Activated CD8-positive, alpha-beta memory T cell treated with anti-CD3 and anti-CD28 coated beads for 36 hours (primary cell): ENCODE results near the gene KRTAP12-4. TPM values are rescaled to one million over a fixed set of nuclear protein-coding genes. Genes with fewer than 3 reads are reported as not detected.
"Not testable (repeated sequence)": the region's sequence is repeated elsewhere in the genome, so short reads cannot be mapped to it uniquely, and the experiment has no call there.

ENCODE experiments used
- CTCF ChIA-PET: fragments of 350-600 bp; sonication (Branson Sonifier 250); formaldehyde crosslinking; loops from one replicate; lab custom pipeline; 2021; ENCODE audit warnings: antibody characterized with exemption; lab: Charles Lee
- POLR2A ChIA-PET: fragments of 350-600 bp; sonication (Branson Sonifier 250); formaldehyde crosslinking; loops from one replicate; lab custom pipeline; 2021; ENCODE audit warnings: antibody characterized with exemption; lab: Charles Lee
- total RNA-seq, 2 experiments: library from RNA; stranded (reverse); gene quantifications; one replicate each; pipeline ENCODE4 v1.2.3, GENCODE V29; 2021

KRTAP12-4 gene, protein sequence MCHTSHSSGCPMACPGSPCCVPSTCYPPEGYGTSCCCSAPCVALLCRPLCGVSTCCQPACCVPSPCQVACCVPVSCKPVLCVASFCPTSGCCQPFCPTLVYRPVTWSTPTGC
- total RNA-seq = not detected

DNA sequence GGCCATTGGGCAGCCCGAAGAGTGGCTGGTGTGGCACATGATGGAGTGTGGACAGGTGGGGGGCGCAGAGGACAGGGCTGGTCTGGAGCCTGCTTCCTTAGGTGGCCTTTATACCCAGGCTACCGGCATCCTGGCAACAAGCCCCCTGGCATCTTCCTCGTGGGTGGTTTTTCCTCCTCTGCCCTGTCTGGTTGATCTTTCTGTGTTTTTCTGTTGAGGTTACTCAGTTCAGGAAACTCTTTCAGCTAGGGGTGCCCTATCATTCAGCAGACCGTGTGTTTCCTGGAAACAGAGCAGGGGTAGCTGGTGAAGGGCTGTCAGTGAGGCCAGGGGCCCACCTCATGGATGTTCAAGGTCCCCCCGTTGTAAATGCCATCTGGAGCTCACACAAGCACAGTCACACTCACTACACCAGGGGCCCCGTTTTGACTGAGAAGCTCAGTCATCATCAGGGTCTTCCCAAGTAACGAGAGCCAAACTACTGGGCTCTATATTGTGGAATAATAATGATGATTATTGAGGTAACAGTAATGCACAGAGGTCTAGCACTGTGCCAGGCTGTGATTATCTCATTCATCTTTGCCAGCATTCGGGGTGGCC lies at the start of gene KRTAP12-4:
Gene KRTAP12-4, minus strand, starts transcription at position 84 of the 600 bp plus-strand sequence. Its CDS starts 45 bp downstream, at position 39.
- ChIA-PET POLR2A (no interaction called here), CTCF (no interaction called here)

DNA sequence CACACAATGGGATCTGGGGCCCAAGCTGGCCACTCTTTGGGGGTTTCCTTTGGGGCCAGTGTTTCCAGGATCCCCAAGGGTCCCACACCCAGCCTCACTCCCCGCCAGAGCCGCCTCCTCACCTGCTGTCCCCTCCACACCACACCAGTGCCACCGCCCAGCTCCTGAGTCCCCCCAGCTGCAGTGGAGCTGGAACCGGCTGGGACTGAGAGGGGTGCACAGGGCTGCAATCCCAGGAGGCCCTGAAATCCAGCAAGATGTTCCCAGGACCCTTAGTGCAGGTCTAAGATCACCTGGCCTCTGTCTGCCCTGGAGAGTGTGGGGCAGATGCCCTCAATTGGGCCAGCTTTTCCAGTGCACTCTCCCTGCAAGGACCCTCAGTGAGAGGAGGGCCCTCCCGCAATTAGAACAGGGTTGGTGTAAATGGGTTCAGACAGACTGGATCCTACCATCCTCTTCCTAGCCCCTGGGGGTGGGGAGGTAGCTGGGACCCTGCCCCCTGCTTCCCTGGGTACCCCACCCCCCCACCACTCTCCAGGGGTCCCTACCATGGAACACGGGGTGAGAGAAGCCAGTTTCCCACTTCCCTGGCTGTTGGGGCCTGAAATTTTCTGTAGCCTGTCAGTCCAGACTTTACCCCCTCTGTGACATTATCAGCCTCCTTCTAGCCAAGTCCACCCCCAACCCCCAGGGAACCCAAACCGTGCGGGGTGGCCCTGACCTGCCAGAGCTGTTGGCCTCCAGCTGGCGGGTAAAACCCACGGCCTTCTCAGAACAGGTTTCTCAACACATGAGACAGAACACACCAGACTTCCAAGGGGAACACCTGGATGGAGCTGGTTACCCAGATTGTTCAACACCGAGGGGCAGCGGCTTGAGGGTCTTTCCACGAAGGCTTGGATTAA lies 49.5 kb upstream of the KRTAP12-4 start:
- POLR2A ChIA-PET = no interaction called here
- CTCF ChIA-PET = no interaction called here

DNA sequence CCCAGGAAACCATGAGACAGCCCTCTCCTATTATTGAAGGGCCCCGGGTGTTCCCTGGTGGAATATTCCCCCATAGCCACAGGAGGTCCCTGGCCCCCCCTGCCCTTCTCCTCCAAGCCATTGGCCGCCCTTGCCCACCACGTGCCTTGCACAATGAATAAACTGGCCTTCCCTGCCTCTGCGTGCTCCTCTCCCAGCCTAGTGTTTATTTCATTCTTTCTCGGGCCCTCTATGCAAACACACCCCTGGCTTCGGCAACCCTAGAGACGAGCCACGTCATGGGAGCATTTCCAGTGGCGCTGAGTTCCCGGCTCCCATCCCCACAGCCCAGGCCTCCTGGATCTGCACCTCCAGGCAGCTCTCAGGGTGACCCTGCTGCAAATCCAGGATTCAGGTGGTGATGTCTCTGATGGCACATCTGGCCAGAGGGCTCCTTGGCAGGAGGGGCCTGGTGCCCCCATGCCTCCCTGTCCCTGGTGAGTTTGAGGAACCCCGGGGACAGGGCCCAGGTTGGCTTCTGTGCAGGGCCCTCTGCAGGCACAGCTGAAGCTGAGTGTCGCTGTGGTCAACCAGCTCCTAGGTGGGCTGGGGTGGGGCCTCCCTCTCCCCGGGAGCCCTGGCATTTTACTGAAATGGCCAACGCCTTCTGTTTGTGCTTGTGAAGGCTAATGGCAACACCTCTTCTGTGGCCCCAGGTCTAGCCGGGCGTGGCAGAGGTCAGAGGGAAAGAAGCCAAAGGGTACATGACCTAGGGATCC lies 48.7 kb upstream of the KRTAP12-4 start:
- ChIA-PET POLR2A (no interaction called here), CTCF (no interaction called here)

DNA sequence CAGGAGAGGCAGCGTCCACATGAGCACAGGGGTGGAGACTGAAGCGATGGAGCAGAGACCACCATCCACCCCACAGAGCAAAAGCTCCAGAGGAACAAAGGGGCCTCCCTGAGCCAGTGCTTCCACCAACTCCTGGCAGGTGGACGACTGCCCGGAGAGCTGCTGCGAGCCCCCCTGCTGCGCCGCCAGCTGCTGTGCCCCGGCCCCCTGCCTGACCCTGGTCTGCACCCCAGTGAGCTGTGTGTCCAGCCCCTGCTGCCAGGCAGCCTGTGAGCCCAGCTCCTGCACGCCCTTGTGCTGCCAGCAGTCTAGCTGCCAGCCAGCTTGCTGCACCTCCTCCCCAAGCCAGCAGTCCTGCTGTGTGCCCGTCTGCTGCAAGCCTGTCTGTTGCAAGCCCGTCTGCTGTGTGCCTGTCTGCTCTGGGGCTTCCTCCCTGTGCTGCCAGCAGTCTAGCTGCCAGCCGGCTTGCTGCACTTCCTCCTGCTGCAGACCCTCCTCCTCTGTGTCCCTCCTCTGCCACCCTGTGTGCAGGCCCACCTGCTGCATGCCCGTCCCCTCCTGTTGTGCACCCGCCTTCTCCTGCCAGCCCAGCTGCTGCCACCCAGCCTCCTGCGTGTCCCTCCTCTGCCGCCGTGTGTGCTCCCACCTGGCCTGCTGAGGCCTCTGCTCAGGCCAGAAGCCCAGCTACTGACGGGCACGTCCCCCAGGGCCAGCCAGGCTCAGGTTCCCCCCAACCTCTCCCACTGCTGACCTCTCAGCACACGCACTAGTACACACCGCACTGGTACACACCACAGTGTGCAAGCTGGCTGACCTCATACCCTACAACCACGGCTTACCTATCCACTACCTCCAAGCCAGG lies 47.9 kb upstream of the KRTAP12-4 start:
- ChIA-PET CTCF (no interaction called here), POLR2A (no interaction called here)

DNA sequence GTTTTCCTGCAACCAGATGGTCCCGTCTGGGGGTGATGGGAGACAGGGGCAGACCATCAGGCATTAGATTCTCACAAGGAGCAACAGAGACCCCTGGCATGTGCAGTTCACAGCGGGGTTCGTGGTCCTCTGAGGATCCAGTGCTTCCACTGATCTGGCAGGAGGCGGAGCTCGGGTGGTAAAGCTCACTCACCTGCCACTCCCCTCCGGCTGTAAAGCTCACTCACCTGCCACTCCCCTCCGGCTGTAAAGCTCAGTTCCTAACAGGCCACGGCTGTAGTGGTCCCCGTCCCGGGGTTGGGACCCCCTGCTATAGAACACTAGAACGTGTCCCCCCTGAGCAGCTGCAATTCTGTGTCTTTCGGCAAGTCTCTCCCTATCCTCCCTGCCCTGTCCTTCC lies 47.1 kb upstream of the KRTAP12-4 start:
- CTCF ChIA-PET = no interaction called here
- POLR2A ChIA-PET = no interaction called here

DNA sequence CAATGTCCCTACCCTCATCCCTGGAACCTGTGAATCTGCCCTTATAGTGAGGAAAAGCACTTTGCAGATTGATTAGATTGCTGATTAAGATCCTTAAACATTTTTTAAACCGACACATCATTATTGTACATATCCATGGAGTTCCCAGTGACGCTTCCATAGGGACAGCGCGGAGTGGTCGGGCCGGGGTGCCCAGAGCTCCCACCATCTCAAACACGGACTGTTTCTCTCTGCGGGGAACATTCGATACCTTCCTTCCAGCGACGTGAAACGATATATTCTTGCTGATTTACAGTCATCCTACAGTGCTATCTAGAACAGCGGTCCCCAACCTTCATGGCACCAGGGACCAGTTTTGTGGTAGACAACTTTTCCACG lies 46.6 kb upstream of the KRTAP12-4 start:
- CTCF ChIA-PET = no interaction called here
- POLR2A ChIA-PET = no interaction called here

DNA sequence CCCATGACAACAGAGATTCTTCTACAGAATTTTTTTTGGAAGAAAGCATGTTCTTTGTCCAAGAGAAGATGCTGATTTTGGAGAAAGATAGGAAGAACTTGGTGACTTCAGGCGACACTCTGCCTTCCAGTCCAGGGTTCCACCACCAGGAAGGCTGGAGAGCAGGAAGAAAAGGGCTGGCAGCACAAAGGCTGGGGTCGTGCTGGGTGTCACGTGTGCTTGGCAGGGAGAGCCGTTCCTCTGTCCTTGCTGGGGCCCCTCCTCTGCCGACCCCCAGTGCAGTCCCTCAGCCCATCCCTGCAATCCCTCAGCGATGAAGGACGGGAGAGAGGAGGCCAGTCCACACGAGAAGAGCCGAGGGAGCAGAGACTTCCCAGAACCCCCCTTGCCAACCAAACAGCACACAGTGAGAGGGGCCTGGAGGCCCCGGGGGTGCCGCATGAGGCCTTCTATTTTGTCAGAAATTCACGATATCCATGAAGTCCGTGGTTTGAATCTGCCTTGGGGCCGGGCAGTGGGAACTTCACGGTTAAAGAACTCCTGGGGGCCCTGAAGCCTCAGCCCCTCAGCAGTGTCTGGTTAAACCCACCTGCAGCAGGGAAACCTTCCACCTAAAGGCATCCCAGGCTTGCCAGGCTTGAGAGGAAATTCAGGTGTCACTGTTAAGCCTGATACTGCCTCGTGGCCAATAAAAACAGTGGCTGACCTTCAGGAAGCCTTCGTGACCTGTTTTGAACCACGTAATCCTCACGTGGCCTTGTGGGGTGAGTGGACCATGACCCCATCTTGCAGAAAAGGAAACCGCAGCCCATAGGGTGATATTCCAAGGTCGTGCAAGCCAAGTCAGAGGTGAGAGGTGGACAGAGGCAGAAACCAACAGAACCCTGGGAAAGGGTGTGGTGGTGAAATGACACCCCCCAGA lies 45.9 kb upstream of the KRTAP12-4 start:
- CTCF ChIA-PET = no interaction called here
- POLR2A ChIA-PET = no interaction called here

DNA sequence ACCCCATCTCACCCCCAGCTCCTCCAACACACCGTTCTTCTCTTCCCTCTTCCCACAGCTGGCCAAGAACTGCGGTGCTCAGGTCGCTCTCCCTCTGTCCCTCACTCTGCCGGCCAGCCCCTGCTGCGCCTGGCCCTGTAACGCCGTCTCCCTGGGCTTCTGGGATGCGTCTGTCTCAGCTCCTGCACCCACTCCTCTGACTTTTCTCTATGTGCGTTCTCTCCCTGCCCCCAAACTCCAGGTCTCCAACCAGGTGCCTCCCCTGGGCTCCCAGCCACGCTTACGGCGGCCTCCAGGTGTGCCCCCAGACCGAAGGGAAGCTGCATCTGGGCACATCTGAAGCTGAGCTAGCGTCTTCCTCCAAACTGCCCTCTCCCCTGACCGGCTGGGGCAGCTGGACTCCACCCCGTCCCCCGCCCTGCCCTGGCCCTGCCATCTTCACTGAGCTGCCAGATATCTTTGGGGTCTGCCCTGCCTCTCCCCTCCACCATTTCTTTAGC lies 45.1 kb upstream of the KRTAP12-4 start:
- CTCF ChIA-PET = no interaction called here

DNA sequence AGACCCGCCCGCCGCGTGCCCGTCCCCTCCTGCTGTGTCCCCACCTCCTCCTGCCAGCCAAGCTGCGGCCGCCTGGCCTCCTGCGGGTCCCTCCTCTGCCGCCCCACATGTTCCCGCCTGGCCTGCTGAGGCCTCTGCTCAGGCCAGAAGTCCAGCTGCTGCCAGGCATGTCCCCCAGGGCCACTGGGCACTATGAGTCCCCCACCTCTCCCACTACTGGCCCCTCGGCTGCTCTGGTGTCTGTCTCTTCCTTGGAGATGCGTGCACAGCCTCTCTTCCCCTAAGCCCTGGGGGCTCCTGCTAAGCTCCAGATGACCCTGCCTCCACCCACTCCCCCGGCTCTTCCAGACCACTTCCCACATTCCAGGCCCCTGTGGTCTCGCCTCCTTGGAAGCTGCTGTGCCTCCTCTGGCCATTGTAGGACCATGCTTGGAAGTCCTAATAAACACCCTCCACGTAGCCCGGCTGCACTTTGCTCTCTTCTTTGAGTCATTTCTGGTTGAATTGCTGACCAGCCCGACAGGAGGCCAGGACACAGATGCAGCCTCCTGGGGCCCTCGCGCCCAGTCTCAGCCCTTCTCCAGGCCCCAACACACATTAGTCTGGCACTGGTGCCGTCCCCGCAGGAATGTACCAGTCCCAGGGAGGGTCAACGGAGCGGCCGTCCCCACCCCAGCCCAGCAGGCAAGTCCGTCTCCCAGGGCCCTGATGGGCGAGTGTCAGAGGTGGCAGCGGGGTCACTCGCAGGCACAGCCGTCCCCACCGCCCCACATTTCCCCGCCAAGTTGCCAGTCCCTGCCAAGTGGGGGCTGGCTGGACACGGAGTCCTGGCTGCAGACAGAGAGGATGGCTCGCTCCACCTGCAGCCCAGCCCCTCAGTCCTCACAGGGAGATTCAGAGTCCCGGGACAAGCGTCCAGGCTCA lies 43.6 kb upstream of the KRTAP12-4 start:
- ChIA-PET CTCF (no interaction called here), POLR2A (no interaction called here)

More for the DNA sequence above, 45.1 kb upstream of the KRTAP12-4 start:
- POLR2A ChIA-PET = no interaction called here

DNA sequence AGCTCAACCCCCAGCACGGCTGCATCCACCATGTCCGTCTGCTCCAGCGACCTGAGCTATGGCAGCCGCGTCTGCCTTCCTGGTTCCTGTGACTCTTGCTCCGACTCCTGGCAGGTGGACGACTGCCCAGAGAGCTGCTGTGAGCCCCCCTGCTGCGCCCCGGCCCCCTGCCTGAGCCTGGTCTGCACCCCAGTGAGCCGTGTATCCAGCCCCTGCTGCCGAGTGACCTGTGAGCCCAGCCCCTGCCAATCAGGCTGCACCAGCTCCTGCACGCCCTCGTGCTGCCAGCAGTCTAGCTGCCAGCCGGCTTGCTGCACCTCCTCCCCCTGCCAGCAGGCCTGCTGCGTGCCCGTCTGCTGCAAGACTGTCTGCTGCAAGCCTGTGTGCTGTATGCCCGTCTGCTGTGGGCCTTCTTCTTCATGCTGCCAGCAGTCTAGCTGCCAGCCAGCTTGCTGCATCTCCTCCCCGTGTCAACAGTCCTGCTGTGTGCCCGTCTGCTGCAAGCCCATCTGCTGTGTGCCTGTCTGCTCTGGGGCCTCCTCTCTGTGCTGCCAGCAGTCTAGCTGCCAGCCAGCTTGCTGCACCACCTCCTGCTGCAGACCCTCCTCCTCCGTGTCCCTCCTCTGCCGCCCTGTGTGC lies 42.8 kb upstream of the KRTAP12-4 start, which contains the start of gene KRTAP10-12:
Gene KRTAP10-12, plus strand, starts transcription at position 1 of the 639 bp plus-strand sequence. Its CDS starts 30 bp downstream, at position 31.
- CTCF ChIA-PET, POLR2A ChIA-PET: not testable (repeated sequence)

DNA sequence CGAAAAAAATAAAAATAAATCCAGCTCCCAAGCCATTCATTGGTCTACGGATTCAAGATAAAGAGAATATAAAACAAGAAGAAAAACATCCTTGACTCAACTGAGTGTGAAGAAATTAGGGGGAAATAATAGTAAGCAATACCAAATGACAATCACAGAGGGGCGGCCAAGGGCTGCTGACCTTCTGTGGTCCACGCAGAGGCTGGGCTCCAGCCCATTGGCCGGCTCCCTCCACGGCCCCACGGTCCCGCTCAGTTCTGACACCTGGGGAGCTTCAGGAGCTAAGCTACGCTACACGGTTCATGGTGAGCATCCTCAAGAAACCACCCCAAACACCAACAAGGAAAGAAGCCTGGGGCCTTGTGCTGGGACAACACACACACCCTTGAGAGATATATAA lies 42.1 kb upstream of the KRTAP12-4 start:
- CTCF ChIA-PET = no interaction called here
- POLR2A ChIA-PET = no interaction called here

DNA sequence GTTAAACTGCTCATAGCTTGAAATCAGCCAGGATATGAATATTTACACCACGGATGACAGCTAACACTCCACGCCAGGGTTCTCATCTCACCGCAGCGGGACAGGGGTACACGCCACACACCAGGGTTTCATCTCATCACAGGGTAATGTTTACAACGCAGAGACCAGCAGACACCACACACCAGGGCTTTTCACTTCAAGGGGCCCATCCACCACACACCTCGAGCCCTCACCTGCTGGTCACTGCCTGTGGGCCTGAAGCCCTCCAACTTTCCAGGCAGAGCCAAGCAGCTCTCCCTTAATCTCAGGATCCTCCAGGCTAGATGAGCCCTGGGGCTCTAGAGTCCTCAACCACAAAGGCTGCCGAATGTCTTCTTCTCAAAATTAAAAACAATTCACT lies 41.2 kb upstream of the KRTAP12-4 start:
- CTCF ChIA-PET = no interaction called here
- POLR2A ChIA-PET = no interaction called here

DNA sequence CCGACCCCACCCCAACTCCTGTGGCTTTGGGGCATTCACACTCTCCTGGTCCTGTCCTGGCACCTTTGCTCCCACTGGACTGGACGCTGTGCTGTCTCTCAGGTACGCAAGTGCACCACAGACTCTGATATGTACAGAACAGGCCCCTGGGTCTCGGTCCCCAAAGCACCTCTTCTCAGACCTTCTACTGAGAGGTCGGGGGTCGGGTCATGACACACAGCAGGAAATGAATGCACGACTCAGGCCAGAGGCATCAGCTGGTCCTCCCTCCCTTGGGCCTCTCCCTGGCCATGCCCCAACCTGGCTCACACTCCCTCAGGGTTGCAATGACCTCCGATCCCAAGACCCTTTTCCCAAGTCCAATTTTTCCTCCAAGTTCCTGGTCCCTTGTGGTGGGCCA lies 40.7 kb upstream of the KRTAP12-4 start:
- ChIA-PET POLR2A (no interaction called here), CTCF (no interaction called here)

DNA sequence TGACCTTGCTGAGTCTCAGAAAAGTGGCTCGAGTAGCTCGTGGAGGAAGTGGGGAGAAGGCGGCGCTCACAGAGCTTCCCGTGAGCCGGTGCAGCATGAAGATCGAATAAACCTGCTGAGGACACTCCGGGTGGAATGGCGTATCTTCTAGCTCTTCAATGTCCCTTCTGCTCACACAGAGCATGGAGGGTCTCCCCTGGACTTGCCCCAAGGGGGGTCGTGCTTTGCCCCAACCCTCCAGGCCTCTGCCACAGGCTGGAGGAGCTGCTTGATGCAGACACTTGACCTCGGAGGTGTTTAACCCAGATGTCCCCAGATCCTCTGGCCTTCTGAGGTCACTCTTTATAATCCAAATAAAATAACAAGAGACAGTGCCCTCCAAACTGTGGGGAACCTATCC lies 40.3 kb upstream of the KRTAP12-4 start:
- ChIA-PET CTCF (no interaction called here), POLR2A (no interaction called here)

DNA sequence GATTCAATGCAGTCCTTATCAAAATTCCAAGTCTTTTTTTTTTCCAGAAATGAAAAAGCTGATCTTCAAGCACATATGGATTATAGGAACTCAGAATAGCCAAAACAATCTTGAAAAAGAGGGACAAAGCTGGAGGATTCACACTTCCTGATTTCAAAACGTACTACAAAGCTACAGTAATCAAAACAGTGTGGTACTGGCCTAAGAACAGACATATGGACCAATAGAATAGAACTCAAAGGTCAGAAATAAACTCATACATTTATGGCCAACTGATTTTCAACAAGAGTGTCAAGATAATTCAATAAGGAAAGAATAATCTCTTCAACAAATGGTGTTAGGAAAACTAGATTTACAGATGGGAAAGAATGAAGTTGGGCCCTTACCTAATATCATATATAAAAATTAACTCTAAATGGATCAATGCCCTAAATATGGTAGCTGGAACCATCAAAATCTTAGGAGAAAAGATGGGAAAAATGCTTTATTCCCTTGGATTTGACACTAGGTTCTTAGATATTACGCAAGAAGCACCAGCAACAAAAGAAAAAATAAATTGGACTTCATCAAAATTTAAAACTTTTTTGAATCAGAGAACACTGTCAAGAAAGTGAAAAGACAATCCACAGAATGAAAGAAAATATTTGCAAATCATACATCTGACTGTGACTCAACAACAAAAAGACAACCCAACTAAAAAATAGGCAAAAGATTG lies 38.5 kb upstream of the KRTAP12-4 start:
- ChIA-PET CTCF (no interaction called here), POLR2A (no interaction called here)

DNA sequence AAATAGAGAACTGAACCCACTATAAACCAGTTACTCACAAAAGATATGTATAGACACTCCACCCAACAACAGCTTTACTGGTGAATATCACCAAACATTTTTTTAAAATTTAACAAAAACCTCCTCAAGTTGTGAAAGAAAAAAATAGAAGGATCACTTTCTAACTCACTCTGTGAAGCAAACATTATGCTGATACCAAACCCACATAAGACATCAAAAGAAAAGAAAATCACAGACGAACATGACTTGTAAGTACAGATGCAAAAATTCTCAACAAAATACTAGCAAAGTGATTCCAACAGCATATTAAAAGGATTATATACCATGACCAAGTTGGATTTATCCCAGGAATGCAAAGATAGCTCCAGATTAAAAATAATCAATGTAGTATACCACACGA lies 37.2 kb upstream of the KRTAP12-4 start:
- ChIA-PET POLR2A (no interaction called here), CTCF (no interaction called here)
